ENCODE data around the gene VKORC1L1. TPM values are rescaled to one million over a fixed set of nuclear protein-coding genes. Genes with fewer than 3 reads are reported as not detected.
A peak's percentile ranks its signal among the peaks of the same experiment; 100 is the strongest.
"Not testable (repeated sequence)": the region's sequence is repeated elsewhere in the genome, so short reads cannot be mapped to it uniquely, and the experiment has no call there.

Gene VKORC1L1
- polyA plus RNA-seq, 2 of the 4 experiments (the other 2 are of a cell fraction), result 28.3 to 36.7 TPM

- TF ChIP-seq, protein P1, sequence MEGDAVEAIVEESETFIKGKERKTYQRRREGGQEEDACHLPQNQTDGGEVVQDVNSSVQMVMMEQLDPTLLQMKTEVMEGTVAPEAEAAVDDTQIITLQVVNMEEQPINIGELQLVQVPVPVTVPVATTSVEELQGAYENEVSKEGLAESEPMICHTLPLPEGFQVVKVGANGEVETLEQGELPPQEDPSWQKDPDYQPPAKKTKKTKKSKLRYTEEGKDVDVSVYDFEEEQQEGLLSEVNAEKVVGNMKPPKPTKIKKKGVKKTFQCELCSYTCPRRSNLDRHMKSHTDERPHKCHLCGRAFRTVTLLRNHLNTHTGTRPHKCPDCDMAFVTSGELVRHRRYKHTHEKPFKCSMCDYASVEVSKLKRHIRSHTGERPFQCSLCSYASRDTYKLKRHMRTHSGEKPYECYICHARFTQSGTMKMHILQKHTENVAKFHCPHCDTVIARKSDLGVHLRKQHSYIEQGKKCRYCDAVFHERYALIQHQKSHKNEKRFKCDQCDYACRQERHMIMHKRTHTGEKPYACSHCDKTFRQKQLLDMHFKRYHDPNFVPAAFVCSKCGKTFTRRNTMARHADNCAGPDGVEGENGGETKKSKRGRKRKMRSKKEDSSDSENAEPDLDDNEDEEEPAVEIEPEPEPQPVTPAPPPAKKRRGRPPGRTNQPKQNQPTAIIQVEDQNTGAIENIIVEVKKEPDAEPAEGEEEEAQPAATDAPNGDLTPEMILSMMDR (IDR thresholded peaks at IDR 0.05), result no peak
- no peak for TF ChIP-seq KDM1A (IDR thresholded peaks at IDR 0.05; ENCODE audit: low read depth)
Measured at GRCh38 chr7:65937296-65937695, 64.4 kb downstream of the VKORC1L1 start (continued).

DNA sequence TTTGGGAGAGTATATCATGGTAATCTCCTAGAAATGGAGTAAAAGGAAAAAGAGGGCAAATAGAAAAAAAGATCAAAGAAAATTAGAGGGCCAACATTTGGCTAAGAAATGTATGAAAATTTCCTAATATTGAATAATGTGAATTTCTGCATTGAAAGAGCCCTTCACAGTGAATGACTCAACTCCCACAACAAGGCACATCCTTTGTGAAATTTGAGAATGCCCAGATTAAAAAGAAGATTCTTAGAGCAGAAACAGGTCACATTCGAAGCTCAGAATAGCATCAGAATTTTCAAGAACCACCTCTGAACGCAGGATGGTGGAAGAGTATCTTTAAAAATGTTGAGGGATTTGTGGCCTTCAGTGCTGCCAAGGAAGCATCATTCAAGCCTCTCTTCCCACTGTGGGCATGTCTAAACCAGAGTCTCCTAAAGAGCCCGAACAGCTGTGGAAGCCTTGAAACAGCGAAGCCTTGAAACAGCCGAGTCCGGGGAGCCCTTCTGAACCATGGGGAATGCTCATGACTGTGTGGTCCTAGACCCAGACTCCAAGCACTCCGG, 65.5 kb downstream of the VKORC1L1 start:
- H3K4me1 ChIP-seq, result no peaks in the 10 kb centered on the region
- FAIRE-seq, result no peak
- TF ChIP-seq SREBF2 (IDR thresholded peaks at IDR 0.05) (no peak), EP300 (IDR thresholded peaks at IDR 0.05) (no peak), MAZ (IDR thresholded peaks at IDR 0.05; ENCODE audit: borderline replicate concordance, low read depth, low read length) (no peak), NPAS2 (CRISPR knock-in tag; IDR thresholded peaks at IDR 0.05; ENCODE audit: borderline replicate concordance) (no peak), ZFP36 (IDR thresholded peaks at IDR 0.05; ENCODE audit: borderline replicate concordance, partially characterized antibody) (no peak), CBX2 (IDR thresholded peaks at IDR 0.05; ENCODE audit: borderline replicate concordance, low read depth) (no peak), EHMT2 (IDR thresholded peaks at IDR 0.05; ENCODE audit: low read depth) (no peak), PHF8 (IDR thresholded peaks at IDR 0.05; ENCODE audit: borderline replicate concordance, low read depth) (no peak), ELK1 (IDR thresholded peaks at IDR 0.05; ENCODE audit: low read depth, low read length) (no peak), KDM1A (IDR thresholded peaks at IDR 0.05; ENCODE audit: low read depth) (no peak), HOXA7 (CRISPR knock-in tag; IDR thresholded peaks at IDR 0.05) (no peak), BHLHE40 (IDR thresholded peaks at IDR 0.05; ENCODE audit: low read depth, low read length) (no peak), EHF (CRISPR knock-in tag; IDR thresholded peaks at IDR 0.05) (no peak), SMC3 (IDR thresholded peaks at IDR 0.05) (no peak), CHD4 (IDR thresholded peaks at IDR 0.05; ENCODE audit: borderline replicate concordance) (no peak)
- H3K27ac ChIP-seq, result no peak overlapping the region
- CTCF ChIA-PET, result no interaction called here
- 93% methylated on average over 7 of the region's 7 CpGs for WGBS (ENCODE audit: missing lambda C conversion rate)
- H3K9me3 ChIP-seq, result no peaks in the 10 kb centered on the region
- H3K4me3 ChIP-seq, result no peak overlapping the region
- POLR2A ChIA-PET, result no interaction called here
- ATAC-seq, result no peak
- no peak for DNase-seq (ENCODE audit: low read depth in 1 of 2, low spot score in 1 of 2)
- H3K4me2 ChIP-seq, result no peak overlapping the region

- ATAC-seq; H3K27ac ChIP-seq; DNase-seq (ENCODE audit: low read depth in 1 of 2, low spot score in 1 of 2); H3K4me3 ChIP-seq; H3K4me2 ChIP-seq; POLR2A ChIA-PET; CTCF ChIA-PET; H3K9me3 ChIP-seq: not testable (repeated sequence)
- peak; percentile 51 for FAIRE-seq
- peaks cover 16% of the 10 kb centered on the region for H3K4me1 ChIP-seq
- 87% methylated on average over 1 of the region's 5 CpGs for WGBS (ENCODE audit: missing lambda C conversion rate)
Measured at GRCh38 chr7:65945787-65946186, 72.9 kb downstream of the VKORC1L1 start.

- POLR2A ChIA-PET, result no interaction called here
Measured at GRCh38 chr7:65946904-65947303, 74.0 kb downstream of the VKORC1L1 start.

More at GRCh38 chr7:65946904-65947303, 74.0 kb downstream of the VKORC1L1 start:
- ATAC-seq, result peak; percentile 54 to 76; a peak in 4 of 6 replicates
- TF ChIP-seq EHF (CRISPR knock-in tag; IDR thresholded peaks at IDR 0.05), result no peak
- peak; percentile 51; the same call in 1 of the 2 replicates for TF ChIP-seq FOSL2 (IDR thresholded peaks at IDR 0.05)
- TF ChIP-seq FOSL2 (CRISPR knock-in tag; IDR thresholded peaks at IDR 0.05), result peak; percentile 94
- no peak for TF ChIP-seq KDM1A (IDR thresholded peaks at IDR 0.05; ENCODE audit: low read depth)
- peak; percentile 67 to 79 for TF ChIP-seq CEBPB (IDR thresholded peaks at IDR 0.05)
- TF ChIP-seq JUNB (IDR thresholded peaks at IDR 0.05), result peak; percentile 19; the same call in 1 of the 2 replicates
- Histone ChIP-seq H3K4me2 (peak overlapping the region; percentile 42), H3K27ac (peak overlapping the region in 1 of 2 experiments; percentile 40; a peak in 1 of 6 replicates), H3K4me3 (no peak overlapping the region), H3K4me1 (peaks cover 21% of the 10 kb centered on the region), H3K9me3 (no peaks in the 10 kb centered on the region)
- 20% methylated on average over 4 of the region's 4 CpGs for WGBS (ENCODE audit: missing lambda C conversion rate)
- DNase-seq (ENCODE audit: low read depth in 1 of 2, low spot score in 1 of 2), result peak in 1 of 2 experiments; percentile 78
- CTCF ChIA-PET, result no interaction called here
- no peak for FAIRE-seq
